ENCODE measurements around the gene TOPBP1. TPM values are rescaled to one million over a fixed set of nuclear protein-coding genes. Genes with fewer than 3 reads are reported as not detected.

The TOPBP1 gene
- total and polyA plus RNA-seq, 2 of the 8 experiments (the other 6 are each of a cell fraction or from before 2014, with no cell fraction given): 19.7 to 35.9 TPM

GRCh38 chr3:133674290-133674919, 12.7 kb upstream of the TOPBP1 start (continued):
- TF ChIP-seq EP300 (IDR thresholded peaks at IDR 0.05; ENCODE audit: borderline replicate concordance in 1 of 2, low read depth in 2 of 2, low read length in 2 of 2) (no peak), KDM1A (IDR thresholded peaks at IDR 0.05; ENCODE audit: borderline replicate concordance, low read length) (no peak), MAFK (IDR thresholded peaks at IDR 0.05; ENCODE audit: low read depth, low read length) (no peak), CTCF (IDR thresholded peaks at IDR 0.05; ENCODE audit: control extremely low read depth in 1 of 3, insufficient read depth in 1 of 3, low read depth in 1 of 3, low read length in 3 of 3) (peak in 2 of 3 experiments; percentile 2 to 8; a peak in 2 of 4 replicates), TAF7 (optimal IDR thresholded peaks at IDR 0.05; ENCODE audit: borderline replicate concordance, low read depth, low read length) (no peak), SIX5 (IDR thresholded peaks at IDR 0.05; ENCODE audit: low read depth, low read length) (no peak), RNF2 (IDR thresholded peaks at IDR 0.05; ENCODE audit: borderline replicate concordance, low read depth, low read length, missing control alignments, poor library complexity, severe bottlenecking) (no peak), SP4 (IDR thresholded peaks at IDR 0.05; ENCODE audit: low read length) (no peak), FOSL1 (IDR thresholded peaks at IDR 0.05; ENCODE audit: insufficient read depth, low read depth, low read length) (no peak), SIN3A (conservative IDR thresholded peaks at IDR 0.05 in 1 of 2, IDR thresholded peaks at IDR 0.05 in 1 of 2; ENCODE audit: low read depth in 1 of 2, low read length in 2 of 2) (no peak), CEBPB (IDR thresholded peaks at IDR 0.05; ENCODE audit: low read depth, low read length) (no peak), GABPA (IDR thresholded peaks at IDR 0.05; ENCODE audit: borderline replicate concordance, insufficient read depth, low read length) (no peak), EZH2 (IDR thresholded peaks at IDR 0.05; ENCODE audit: low read depth, low read length, severe bottlenecking) (peak; percentile 49), BRCA1 (IDR thresholded peaks at IDR 0.05; ENCODE audit: low read depth, low read length) (no peak), HDAC2 (IDR thresholded peaks at IDR 0.05; ENCODE audit: borderline replicate concordance in 1 of 2, low read depth in 2 of 2, low read length in 2 of 2) (no peak), TAF1 (IDR thresholded peaks at IDR 0.05; ENCODE audit: low read depth, low read length) (no peak), YY1 (IDR thresholded peaks at IDR 0.05; ENCODE audit: low read depth, low read length) (no peak), TEAD4 (IDR thresholded peaks at IDR 0.05; ENCODE audit: low read depth, low read length) (no peak), NRF1 (IDR thresholded peaks at IDR 0.05; ENCODE audit: low read depth, low read length) (no peak), CHD1 (IDR thresholded peaks at IDR 0.05; ENCODE audit: low read depth, low read length) (no peak), SIRT6 (IDR thresholded peaks at IDR 0.05; ENCODE audit: low read length) (no peak)

Measured in H1 (cell line).